IPS DF 4.7 (cell line): ENCODE data around the gene WDR90.

ENCODE experiments used
- DNase-seq: peaks from one replicate; pipeline ENCODE4 v3.0.0-alpha.2; 2013; ENCODE audit warnings: low spot score; ENCODE audit errors: extremely low read depth

The WDR90 gene

DNA sequence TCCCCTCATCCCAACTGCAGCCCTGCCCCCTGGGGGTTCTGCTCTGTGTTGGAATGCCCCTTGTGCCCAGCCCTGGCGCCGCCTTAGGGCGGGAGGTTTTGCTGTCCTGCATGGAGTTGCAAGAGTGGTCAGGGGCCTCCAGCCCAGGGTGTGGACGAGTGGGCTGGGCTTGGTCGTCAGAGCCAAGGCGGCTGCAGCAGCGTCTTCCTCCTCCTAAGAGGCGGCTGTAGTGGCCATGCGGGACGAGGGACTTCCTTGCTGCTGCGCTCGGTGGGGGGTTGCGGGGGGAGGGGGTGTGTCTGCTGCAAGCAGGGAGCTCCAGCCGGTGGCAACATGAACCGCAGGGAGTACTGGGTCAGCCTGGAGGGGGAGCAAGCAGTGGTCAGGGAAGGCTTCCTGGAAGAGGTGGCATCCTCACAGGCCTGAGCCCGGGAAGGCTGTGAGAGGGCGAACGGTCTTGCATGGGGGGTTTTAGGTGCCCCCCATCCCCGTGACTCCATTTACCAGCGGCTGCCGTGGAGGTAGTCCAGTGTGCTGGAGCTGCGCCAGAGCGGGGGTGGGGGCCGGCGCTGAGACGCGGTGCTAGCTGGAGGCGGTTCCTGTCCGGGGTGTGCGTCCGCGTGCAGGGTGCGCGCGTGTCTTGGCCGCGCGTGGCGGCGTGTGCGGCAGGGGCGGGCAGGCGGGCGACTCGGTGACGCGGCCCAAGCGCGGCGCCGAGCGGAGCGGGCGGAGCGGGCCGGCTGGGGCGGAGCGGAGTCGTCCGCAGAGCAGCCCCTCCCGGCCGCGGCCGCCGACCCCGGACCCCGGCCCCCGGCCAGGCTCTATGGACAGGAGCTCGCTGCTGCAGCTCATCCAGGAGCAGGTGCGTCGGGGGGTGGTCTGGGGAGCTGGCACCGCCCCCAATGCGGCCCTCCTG, 26.1 kb downstream of the WDR90 start, which contains the start of gene RHBDL1:
Gene RHBDL1, plus strand, starts transcription at position 704 of the 916 bp plus-strand sequence. Its CDS starts 120 bp downstream, at position 824.
- DNase-seq: no peak

DNA sequence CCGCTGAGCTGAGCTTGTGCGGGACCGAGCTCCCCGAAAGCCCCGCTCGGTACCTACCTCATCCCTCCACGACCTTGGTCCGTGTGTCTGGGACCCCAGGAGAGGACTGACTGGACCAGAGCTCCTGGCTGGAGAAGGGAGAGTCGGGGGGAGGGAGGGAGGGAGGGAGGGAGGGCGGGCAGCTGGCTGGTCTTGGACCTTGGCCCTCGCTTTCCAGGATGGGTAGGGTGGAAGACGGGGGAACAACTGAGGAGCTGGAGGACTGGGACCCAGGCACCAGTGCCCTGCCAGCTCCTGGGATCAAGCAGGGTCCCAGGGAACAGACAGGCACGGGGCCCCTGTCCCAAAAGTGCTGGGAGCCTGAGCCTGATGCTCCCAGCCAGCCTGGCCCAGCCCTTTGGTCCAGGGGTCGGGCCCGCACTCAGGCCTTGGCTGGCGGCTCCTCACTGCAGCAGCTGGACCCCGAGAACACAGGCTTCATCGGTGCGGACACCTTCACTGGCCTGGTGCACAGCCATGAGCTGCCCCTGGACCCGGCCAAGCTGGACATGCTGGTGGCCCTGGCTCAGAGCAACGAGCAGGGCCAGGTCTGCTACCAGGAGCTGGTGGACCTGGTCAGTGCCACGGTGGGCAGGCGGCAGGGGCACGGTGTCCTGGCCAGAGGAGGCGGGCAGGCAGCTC, 26.9 kb downstream of the WDR90 start:
- no peak for DNase-seq

DNA sequence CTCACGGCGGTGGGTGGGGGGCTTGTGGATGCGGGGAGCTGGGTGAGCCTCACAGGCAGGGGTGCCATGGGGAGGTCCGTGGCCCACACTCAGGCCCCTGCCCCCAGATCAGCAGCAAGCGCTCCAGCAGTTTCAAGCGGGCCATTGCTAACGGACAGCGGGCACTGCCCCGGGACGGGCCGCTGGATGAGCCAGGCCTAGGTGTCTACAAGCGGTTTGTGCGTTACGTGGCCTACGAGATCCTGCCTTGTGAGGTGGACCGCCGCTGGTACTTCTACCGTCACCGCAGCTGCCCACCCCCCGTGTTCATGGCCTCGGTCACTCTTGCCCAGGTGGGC, 27.4 kb downstream of the WDR90 start:
- no peak for DNase-seq

DNA sequence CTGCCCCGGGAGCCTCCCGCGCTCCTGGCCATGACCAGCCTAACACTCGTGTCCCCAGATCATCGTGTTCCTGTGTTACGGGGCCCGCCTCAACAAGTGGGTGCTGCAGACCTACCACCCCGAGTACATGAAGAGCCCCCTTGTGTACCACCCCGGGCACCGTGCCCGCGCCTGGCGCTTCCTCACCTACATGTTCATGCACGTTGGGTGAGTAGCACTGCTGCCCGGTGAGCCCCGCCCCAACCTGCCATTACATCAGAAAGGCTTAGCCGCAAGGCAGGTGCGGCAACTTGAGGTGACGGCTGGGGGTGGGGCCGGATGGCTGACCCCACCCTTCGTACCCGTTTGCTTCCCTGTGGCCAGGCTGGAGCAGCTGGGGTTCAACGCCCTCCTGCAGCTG, 27.7 kb downstream of the WDR90 start:
- DNase-seq: no peak

DNA sequence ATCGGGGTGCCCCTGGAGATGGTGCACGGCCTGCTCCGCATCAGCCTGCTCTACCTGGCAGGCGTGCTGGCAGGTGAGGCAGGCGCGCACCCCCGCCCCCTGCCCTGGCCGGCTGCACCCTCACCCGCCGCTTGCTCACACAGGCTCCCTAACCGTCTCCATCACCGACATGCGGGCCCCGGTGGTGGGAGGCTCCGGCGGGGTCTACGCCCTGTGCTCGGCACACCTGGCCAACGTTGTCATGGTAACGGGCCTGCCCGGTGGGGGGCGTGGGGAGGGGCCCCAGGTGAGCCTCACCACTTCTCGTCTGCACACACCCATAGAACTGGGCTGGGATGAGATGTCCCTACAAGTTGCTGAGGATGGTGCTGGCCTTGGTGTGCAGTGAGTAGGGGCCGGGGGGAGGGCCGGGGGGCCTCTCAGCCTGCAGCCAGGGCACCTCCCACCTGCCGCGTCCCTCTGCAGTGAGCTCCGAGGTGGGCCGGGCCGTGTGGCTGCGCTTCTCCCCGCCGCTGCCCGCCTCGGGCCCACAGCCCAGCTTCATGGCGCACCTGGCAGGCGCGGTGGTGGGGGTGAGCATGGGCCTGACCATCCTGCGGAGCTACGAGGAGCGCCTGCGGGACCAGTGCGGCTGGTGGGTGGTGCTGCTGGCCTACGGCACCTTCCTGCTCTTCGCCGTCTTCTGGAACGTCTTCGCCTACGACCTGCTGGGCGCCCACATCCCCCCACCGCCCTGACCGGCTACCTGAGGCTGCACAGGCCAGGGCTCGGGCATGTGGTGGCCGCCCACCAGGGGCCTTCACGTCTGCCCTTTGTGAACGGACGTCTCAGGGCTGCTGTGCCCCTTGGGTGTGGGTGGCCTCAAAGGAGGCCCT, 28.4 kb downstream of the WDR90 start:
- DNase-seq: no peak

DNA sequence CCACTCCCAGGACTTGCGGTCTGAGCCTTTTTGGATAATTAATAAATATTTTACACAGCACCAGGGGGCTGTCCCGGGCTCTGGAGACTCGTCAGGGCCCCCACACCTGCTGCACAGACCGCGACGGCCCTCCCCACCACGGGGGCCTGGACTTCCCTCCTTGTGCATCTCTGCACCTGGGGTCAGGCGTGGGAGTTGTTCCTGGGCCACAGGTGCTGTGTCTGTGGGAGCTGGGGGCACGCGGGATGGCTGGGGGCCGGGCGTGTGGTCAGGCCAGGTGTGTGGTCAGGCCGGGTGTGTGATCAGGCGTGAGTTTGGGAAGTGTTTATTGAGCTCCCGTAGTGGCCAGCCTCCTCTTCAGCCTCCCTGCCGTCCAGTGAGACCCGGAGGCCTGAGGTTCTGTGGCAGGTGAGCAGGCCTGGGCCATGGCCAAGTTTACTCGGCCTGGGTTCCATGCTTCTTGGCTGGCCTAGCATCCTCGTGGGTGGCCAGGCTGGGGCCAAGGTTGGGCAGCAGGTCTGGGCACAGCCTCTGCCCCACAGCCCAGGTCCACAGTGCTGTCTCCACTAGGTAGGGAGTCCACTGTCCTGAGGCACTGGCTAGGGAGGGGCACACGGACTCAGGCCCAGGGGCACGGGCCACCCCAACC, 29.2 kb downstream of the WDR90 start:
- DNase-seq: no peak

DNA sequence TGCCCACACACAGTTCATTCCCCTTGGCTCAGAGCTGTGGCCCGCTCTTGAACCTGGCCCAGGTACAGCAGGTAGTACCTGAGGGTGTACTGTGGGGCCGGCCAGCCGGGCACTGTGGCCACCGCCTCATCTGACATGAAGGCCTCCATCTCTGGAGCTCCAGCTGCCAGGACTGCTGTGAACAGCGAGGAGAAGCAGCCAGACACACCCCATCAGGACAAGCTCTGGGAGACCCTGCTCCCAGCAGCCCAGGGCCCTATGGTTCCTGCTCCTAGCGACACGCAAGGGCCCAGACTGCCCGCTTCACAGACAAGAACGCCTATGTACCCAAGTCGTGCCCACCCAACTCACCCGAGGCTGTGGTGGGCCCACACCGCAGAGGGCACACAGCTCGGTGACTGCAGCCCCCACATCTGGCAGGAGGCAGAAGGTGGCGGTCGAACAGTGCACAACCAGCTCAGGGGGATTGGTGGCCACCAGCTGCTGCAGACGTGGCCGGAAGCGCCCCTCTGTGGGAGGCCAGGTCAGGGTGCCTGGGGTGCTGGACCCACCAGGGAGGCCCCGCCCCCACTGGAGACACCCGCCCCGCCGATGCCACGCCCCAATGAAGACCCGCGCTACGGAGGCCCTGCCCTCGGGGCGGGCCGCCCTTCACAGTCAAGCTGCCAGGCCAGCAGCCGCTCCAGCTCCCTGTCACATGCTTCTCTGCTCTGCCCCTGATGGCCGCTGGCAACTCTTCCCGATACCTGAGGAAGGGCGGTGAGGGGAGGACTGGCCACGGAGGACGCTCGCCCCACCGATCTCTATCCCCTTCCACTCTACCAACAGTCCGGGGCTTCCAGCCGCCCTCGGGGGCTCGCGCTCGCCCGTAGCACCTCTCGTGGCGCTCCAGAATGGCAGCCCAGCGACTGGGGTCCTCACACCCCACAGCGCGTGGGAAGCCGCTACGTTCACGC, 30.0 kb downstream of the WDR90 start:
- DNase-seq: no peak

DNA sequence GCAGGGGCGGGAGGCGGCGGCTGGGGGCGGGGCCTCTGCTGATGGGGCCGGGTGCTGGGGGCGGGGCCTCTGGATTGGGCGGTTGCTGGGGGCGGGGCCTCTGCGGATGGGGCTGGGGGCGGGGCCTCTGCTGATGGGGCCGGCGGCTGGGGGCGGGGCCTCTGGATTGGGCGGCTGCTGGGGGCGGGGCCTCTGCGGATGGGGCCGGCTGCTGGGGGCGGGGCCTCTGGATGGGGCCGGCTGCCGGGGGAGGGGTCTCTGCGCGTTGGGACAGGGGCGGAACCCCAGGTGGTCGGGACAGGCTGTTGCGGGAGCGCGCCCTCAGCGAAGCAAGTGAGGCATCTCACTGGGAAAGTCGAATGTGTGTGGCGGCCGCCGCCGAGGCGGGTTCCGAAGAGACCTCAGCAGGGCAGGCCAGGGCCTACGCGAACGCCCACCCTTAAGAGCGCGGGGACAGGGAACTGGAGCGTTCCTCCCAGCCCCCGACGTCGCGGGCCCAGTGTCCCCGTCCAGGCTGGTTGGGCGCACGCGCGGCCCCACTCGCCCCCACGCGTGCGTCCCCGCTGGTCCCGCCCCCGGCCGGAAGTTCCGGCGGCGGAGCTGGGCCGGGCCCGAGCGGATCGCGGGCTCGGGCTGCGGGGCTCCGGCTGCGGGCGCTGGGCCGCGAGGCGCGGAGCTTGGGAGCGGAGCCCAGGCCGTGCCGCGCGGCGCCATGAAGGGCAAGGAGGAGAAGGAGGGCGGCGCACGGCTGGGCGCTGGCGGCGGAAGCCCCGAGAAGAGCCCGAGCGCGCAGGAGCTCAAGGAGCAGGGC, 30.9 kb downstream of the WDR90 start, which contains the start of gene STUB1:
Gene STUB1, plus strand, starts transcription at position 597 of the 811 bp plus-strand sequence. Its CDS starts 116 bp downstream, at position 713.
- no peak for DNase-seq

DNA sequence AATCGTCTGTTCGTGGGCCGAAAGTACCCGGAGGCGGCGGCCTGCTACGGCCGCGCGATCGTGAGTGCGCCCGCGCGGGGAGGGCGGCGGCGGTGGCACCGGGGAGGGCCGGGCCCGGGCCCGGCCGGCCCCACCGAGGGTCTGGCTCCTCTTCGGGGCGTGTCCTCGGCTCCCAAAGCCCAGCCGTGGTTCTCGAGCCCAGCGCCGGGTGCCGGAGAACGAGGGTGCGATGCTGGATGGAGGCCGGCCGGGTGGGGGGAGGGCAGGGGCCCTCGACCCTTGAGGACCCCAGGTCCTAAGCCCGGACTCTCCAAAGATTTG, 31.4 kb downstream of the WDR90 start:
- no peak for DNase-seq

DNA sequence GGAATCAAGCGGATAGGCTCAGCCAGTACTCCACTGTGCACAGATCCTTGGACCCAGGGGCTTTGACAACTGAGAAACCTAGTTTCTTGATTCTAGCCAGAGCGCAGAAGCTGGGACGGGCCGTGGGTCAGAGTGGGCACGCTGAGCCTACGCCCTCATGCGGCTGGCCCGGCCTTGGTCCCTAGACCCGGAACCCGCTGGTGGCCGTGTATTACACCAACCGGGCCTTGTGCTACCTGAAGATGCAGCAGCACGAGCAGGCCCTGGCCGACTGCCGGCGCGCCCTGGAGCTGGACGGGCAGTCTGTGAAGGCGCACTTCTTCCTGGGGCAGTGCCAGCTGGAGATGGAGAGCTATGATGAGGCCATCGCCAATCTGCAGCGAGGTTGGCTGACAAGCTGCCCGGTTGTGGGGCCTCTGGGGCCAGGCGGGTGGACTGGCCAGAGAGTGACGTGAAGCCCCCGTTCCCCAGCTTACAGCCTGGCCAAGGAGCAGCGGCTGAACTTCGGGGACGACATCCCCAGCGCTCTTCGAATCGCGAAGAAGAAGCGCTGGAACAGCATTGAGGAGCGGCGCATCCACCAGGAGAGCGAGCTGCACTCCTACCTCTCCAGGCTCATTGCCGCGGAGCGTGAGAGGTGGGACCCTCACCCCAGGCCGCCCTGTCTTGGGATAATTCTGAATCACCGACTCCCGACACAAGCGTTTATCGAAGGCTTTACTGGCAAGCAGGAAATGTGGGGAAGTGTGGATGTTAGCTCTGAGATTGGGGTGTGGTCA, 32.0 kb downstream of the WDR90 start:
- no peak for DNase-seq

DNA sequence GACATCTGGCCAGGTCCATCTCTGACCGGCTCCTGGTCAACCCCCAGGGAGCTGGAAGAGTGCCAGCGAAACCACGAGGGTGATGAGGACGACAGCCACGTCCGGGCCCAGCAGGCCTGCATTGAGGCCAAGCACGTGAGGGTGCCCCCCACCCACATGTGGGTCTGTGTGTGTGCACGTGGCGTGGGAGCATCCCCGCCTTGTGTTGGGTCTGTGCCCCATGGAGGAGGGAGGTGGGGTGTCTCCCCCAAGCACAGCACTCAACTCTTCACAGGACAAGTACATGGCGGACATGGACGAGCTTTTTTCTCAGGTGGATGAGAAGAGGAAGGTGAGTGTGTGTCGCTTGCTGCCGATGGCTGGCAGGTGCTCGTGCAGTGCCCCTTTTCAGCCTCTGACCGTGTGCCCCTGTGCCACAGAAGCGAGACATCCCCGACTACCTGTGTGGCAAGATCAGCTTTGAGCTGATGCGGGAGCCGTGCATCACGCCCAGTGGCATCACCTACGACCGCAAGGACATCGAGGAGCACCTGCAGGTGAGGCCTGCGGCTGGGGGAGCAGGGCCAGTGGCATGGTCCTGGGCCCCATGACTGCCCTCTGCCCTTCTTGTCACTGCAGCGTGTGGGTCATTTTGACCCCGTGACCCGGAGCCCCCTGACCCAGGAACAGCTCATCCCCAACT, 32.7 kb downstream of the WDR90 start:
- DNase-seq: no peak

DNA sequence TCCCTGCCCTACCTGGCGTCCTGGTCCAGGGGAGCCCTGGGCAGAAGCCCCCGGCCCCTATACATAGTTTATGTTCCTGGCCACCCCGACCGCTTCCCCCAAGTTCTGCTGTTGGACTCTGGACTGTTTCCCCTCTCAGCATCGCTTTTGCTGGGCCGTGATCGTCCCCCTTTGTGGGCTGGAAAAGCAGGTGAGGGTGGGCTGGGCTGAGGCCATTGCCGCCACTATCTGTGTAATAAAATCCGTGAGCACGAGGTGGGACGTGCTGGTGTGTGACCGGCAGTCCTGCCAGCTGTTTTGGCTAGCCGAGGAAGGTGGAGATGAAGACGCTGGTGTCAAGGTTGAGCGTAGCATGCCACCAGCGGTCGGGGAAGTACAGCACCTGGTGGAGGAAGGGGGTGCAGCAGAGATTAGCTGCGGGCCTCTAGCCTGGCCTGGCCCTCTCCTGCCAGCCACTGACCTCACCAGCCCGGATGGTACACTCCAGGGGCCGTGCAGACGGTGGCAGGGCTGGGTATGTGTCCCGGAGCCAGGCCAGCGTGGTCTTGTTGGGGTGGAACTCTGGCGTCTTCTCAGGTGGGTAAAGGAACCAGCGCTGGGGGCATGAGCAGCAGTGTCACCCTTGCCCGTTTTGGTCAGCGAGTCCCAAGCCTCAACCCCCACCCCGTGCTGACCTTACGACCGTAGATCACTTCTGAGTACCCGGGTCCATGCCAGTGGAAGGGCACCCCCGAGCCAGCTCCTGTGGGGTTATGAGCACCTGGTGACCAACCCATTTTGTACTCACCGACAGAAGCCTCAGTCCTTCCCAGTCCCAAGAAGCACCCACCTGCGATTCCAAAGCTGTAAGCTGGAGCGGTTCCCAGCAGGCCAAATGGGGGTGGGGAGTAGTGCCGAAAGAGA, 33.6 kb downstream of the WDR90 start:
- no peak for DNase-seq

DNA sequence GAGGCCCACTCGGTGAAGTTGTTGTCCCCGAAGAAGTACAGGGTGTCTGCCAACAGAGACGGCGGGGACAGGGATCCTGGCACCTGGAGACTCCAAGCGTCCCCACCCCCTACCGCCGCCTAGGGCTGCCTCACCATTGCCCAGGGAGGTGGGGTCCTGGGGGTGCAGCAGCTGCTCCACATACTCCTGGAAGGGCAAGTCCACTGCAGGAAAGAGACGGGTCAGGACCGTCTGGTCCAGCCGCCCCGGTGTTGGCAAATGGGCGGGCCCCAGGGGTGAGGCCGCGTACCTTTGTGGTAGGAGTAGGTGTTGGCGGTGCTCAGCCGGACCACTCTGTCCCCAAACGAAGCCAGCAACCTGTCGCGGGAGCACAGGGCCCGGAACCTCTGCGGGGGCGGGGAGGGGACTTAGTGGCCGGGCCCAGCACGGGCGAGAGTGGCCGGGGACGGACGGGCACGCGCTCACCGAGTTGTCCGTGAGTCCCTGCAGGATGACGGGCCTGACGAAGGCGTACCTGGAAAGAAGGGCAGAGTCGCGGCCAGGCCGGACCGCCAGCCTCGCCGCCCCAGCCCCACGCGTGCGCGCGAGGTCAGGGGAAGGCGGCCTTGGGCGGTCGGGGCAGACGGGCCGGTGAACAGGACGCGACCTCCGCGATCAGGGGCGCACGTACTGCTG, 34.4 kb downstream of the WDR90 start:
- no peak for DNase-seq

DNA sequence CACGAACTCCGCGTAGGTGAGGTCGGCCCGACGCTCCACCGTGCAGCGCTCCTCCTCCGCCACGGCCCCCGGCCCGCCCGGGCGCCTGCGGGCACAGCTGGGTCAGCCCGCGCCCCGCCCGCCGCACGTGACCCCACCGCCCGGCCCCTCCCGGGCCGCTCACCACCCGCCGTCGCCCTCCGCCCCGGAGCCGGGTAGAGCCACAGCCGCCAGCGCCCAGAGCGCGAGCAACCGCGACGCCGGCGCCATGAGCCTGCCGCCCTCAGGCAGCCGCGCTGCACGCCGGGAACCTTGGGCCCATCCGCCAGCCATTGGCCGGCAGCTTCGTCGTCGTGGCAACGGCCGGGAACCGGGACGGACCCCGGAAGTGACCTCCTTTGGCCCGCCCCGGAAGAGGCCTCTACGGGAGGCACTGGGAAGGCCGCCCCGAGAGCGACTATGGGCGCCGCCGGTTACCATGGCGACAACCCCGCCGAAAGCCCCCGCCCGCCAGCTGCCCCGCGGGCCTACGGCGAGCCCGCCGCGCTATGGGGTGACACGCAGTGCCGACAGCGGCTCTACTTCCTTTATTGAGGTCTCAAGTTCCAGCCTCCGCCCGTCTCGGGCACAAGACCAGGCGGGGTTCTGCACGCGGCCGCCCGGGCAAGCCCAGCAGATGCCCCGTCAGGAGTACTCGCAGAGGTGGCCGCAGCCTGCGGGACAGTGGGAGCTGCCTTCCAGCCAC, 35.1 kb downstream of the WDR90 start, which contains the start of gene JMJD8:
Gene JMJD8, minus strand, starts transcription at position 264 of the 724 bp plus-strand sequence. Its CDS starts 15 bp downstream, at position 249.
- DNase-seq: no peak

DNA sequence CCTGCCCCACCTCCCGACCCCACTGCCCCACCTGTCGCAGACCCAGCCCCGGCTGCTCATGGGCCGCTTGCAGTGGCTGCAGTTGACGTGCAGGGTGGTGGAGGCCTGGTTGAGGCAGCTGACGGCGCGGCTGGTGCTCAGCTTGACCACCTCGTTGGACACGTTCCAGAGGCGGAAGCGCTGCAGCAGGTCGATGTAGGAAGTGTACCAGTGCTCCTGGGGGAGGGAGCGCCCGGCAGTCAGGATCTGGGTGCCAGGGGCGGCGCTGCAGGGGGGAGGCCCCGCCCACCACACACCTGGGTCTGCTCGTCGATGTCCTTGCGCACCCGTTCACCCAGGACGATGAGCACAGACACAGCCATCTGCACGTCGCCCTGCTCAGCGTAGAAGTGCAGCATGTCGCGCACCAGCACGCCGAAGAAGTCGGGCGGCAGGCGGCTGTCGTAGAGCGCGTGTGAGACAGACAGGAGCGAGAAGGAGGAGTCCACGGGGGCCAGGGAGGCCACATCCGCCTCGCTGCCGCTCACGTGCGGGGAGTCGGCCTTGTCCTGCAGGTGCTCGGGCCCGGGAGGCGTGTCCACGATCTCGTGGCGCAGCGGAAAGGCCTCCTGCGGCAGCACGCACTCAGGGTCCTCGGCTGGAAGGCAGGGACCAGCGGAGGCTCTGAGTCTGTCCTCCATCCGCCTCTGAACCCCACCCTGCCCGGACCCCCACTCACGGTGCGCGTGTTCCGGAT, 36.0 kb downstream of the WDR90 start:
- no peak for DNase-seq
